OCI-LY3 (cell line): ENCODE results near the gene BMP7.
A peak's percentile ranks its signal among the peaks of the same experiment; 100 is the strongest.

Source experiments
- H2AFZ ChIP-seq: fragments of 200-600, 300-600 bp; shearing (Covaris generic); 2 replicates; pipeline ENCODE4 v1.6.0; 2014; ENCODE audit warnings: antibody characterized with exemption, low read depth, low read length
- H3K27ac ChIP-seq: fragments of 200-600, 300-600 bp; sonication (generic); 2 replicates; pipeline ENCODE4 v1.5.1; 2014; ENCODE audit warnings: mild to moderate bottlenecking, low read length, moderate library complexity, mixed read lengths
- H3K27me3 ChIP-seq: fragments of 200-600, 300-600 bp; sonication (generic); 2 replicates; pipeline ENCODE4 v1.6.1; 2014; ENCODE audit warnings: low read depth, low read length, mixed read lengths
- H3K36me3 ChIP-seq: fragments of 200-600, 300-600 bp; sonication (generic); replicated peaks from 2 replicates; pipeline ENCODE3; 2014; ENCODE audit warnings: low read depth, low read length, mixed read lengths
- H3K4me1 ChIP-seq: fragments of 300-600, 200-600 bp; sonication (generic); 2 replicates; pipeline ENCODE4 v1.6.1; 2014; ENCODE audit warnings: low read length, mixed read lengths
- H3K4me2 ChIP-seq: fragments of 200-600, 300-600 bp; sonication (generic); 2 replicates; pipeline ENCODE4 v1.6.1; 2014; ENCODE audit warnings: low read length, mixed read lengths
- H3K4me3 ChIP-seq: fragments of 300-600, 200-600 bp; sonication (generic); 2 replicates; pipeline ENCODE4 v1.5.1; 2014; ENCODE audit warnings: antibody characterized with exemption, mild to moderate bottlenecking, low read length, moderate library complexity
- H3K79me2 ChIP-seq: fragments of 300-600, 200-600 bp; shearing (Covaris generic); 2 replicates; pipeline ENCODE4 v1.6.1; 2014; ENCODE audit warnings: mild to moderate bottlenecking, low read length, mixed read lengths
- H3K9ac ChIP-seq: fragments of 300-600, 200-600 bp; shearing (Covaris generic); 2 replicates; pipeline ENCODE4 v1.6.0; 2014; ENCODE audit warnings: mild to moderate bottlenecking, low read length, moderate library complexity
- H3K9me3 ChIP-seq: fragments of 200-600, 300-600 bp; shearing (Covaris generic); 2 replicates; pipeline ENCODE4 v1.6.1; 2014; ENCODE audit warnings: low read length, mixed read lengths; ENCODE audit not compliant: insufficient read depth
- H4K20me1 ChIP-seq: fragments of 200-600, 300-600 bp; sonication (generic); 2 replicates; pipeline ENCODE4 v1.6.1; 2016; ENCODE audit warnings: low read length, mixed read lengths; ENCODE audit not compliant: insufficient read depth
- EZH2phosphoT487 ChIP-seq: fragments of 200-600 bp; shearing (Covaris generic); IDR thresholded peaks from 2 replicates; pipeline ENCODE4 v1.6.1; 2018; ENCODE audit warnings: antibody characterized with exemption, mixed run types, low read depth
- TF ChIP-seq, protein P1 (sequence below): fragments of 200-600, 300-600 bp; sonication (generic); IDR thresholded peaks from 2 replicates; pipeline ENCODE4 v1.5.1; 2014; ENCODE audit warnings: antibody characterized with exemption, low read length, low read depth

Gene BMP7

DNA sequence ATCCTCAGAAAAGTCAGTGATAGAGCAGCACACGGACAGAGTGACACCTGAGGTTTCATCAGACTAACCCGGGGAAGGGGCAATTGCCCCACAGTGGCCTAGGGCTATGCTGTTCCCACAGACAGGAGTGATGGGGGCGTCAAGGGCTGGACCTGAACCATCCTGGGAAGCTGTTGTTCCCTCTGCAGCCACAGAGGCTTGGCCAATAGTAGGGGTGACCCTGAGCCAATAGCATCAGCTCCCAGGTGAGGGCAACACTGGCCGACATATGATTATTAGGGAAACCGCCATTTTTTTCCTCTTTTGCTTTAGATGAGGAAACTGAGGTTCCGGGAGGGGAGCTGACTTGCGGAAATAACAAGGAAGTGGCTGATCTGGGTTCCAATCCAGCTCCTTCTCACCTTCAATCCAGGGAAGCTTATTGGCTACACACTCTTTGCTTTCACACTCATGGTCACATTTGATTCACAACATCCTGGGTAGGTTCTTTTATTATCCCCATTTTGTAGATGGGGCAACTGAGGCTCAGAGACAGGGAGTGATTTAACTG lies 126.0 kb downstream of the BMP7 start:
- Histone ChIP-seq H4K20me1 (no peaks in the 10 kb centered on the region), H3K9ac (no peak overlapping the region), H3K4me3 (no peak overlapping the region), H3K27me3 (peaks cover 19% of the 10 kb centered on the region; the same call in 1 of the 2 replicates), H3K79me2 (no peaks in the 10 kb centered on the region), H3K36me3 (no peaks in the 10 kb centered on the region), H3K27ac (no peak overlapping the region), H3K4me1 (peaks cover 12% of the 10 kb centered on the region), H2AFZ (no peak overlapping the region), H3K4me2 (no peak overlapping the region), H3K9me3 (no peaks in the 10 kb centered on the region)
- TF ChIP-seq EZH2phosphoT487, result no peak
- TF ChIP-seq, protein P1, sequence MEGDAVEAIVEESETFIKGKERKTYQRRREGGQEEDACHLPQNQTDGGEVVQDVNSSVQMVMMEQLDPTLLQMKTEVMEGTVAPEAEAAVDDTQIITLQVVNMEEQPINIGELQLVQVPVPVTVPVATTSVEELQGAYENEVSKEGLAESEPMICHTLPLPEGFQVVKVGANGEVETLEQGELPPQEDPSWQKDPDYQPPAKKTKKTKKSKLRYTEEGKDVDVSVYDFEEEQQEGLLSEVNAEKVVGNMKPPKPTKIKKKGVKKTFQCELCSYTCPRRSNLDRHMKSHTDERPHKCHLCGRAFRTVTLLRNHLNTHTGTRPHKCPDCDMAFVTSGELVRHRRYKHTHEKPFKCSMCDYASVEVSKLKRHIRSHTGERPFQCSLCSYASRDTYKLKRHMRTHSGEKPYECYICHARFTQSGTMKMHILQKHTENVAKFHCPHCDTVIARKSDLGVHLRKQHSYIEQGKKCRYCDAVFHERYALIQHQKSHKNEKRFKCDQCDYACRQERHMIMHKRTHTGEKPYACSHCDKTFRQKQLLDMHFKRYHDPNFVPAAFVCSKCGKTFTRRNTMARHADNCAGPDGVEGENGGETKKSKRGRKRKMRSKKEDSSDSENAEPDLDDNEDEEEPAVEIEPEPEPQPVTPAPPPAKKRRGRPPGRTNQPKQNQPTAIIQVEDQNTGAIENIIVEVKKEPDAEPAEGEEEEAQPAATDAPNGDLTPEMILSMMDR, result no peak

GRCh38 chr20:57139342-57140093 lies 126.9 kb downstream of the BMP7 start:
- Histone ChIP-seq H3K27me3 (peaks cover 22% of the 10 kb centered on the region; the same call in 1 of the 2 replicates), H3K9me3 (no peaks in the 10 kb centered on the region), H4K20me1 (no peaks in the 10 kb centered on the region), H3K79me2 (no peaks in the 10 kb centered on the region), H3K27ac (no peak overlapping the region), H2AFZ (no peak overlapping the region), H3K9ac (no peak overlapping the region), H3K4me1 (peaks cover 12% of the 10 kb centered on the region), H3K4me3 (no peak overlapping the region), H3K36me3 (no peaks in the 10 kb centered on the region), H3K4me2 (peak overlapping the region; percentile 4; the same call in 1 of the 2 replicates)
- no peak for TF ChIP-seq EZH2phosphoT487
- TF ChIP-seq, protein P1, result no peak

DNA sequence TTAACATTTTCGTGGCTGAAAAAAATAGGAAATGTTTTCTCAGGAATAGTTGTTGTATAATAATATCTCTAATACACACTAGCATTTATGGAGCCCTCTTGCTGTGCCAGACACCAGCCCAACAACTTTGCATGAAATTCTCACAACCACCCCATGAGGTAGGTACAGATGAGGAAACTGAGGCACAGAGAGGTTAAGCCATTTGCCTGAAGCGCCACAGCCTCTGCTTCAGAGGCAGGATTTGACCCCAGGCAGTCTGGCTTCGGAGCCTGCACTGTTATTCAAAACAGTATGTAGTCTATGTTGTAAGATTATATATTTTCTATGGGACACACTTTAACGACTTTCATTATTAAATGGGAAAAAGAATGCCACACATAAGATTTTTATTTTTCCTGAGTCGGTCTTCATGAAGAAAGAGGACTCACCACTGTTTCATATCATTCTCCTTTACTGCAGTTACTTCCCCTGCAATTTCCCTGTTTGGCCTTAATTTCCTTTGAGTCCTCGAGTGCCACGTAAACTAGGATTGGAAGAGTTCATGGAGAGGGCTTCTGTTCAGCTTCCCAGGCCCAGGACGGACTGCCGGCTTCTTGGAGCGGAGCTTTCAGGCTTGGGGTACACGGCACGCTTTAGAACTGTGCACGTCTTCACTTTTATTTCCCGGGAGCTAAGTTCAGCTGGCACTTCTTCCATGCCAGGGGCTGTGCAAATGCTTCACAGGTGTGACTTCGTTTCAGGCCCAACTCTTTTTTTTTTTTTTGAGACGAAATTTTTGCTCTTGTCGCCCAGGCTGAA lies 128.0 kb downstream of the BMP7 start:
- no peaks in the 10 kb centered on the region for H4K20me1 ChIP-seq
- H3K4me3 ChIP-seq, result no peak overlapping the region
- H3K4me2 ChIP-seq, result no peak overlapping the region
- no peak overlapping the region for H3K9ac ChIP-seq
- H3K9me3 ChIP-seq, result no peaks in the 10 kb centered on the region
- H3K27me3 ChIP-seq, result peaks cover 25% of the 10 kb centered on the region
- peaks cover 12% of the 10 kb centered on the region for H3K4me1 ChIP-seq
- H3K79me2 ChIP-seq, result no peaks in the 10 kb centered on the region
- no peaks in the 10 kb centered on the region for H3K36me3 ChIP-seq
- H2AFZ ChIP-seq, result no peak overlapping the region
- TF ChIP-seq EZH2phosphoT487, result no peak
- TF ChIP-seq, protein P1, result no peak
- H3K27ac ChIP-seq, result no peak overlapping the region

- H3K27ac ChIP-seq, result no peak overlapping the region
- no peak overlapping the region for H3K4me3 ChIP-seq
- no peaks in the 10 kb centered on the region for H3K79me2 ChIP-seq
- H3K36me3 ChIP-seq, result no peaks in the 10 kb centered on the region
- H3K9me3 ChIP-seq, result no peaks in the 10 kb centered on the region
- peaks cover 30% of the 10 kb centered on the region for H3K27me3 ChIP-seq
- H3K9ac ChIP-seq, result no peak overlapping the region
- peaks cover 12% of the 10 kb centered on the region for H3K4me1 ChIP-seq
- H4K20me1 ChIP-seq, result no peaks in the 10 kb centered on the region
- no peak overlapping the region for H3K4me2 ChIP-seq
- no peak overlapping the region for H2AFZ ChIP-seq
- TF ChIP-seq, protein P1, result no peak
- TF ChIP-seq EZH2phosphoT487, result no peak
Measured at GRCh38 chr20:57137676-57138075, 128.8 kb downstream of the BMP7 start.
